GM18861 (cell line): ENCODE results near the gene KCNH6.

ENCODE experiments used
- ATAC-seq: cut with Tn5 transposase; IDR thresholded peaks from one replicate; pipeline ENCODE4 v1.9.1; 2021; ENCODE audit not compliant: unreplicated experiment

The KCNH6 gene

GRCh38 chr17:63595132-63595531 lies 72.0 kb downstream of the KCNH6 start:
- ATAC-seq, result no peak
